NB4 (cell line): Measurements from ENCODE around the gene USP7.

Experiments
- MYC ChIP-seq: IDR thresholded peaks from 2 replicates; pipeline ENCODE4 v1.6.1; 2011; ENCODE audit warnings: low read depth, low read length
- POLR2A ChIP-seq: IDR thresholded peaks from 2 replicates; pipeline ENCODE4 v1.6.1; 2011; ENCODE audit warnings: mild to moderate bottlenecking; ENCODE audit not compliant: insufficient read length; ENCODE audit errors: extremely low read depth
- TF ChIP-seq, protein P1 (sequence below): IDR thresholded peaks from one replicate; pipeline ENCODE4 v1.5.1; 2012; ENCODE audit warnings: low read depth, low read length
- TF ChIP-seq, protein P2 (sequence below): IDR thresholded peaks from 2 replicates; pipeline ENCODE4 v1.6.1; 2011; ENCODE audit warnings: low read depth, low read length

DNA sequence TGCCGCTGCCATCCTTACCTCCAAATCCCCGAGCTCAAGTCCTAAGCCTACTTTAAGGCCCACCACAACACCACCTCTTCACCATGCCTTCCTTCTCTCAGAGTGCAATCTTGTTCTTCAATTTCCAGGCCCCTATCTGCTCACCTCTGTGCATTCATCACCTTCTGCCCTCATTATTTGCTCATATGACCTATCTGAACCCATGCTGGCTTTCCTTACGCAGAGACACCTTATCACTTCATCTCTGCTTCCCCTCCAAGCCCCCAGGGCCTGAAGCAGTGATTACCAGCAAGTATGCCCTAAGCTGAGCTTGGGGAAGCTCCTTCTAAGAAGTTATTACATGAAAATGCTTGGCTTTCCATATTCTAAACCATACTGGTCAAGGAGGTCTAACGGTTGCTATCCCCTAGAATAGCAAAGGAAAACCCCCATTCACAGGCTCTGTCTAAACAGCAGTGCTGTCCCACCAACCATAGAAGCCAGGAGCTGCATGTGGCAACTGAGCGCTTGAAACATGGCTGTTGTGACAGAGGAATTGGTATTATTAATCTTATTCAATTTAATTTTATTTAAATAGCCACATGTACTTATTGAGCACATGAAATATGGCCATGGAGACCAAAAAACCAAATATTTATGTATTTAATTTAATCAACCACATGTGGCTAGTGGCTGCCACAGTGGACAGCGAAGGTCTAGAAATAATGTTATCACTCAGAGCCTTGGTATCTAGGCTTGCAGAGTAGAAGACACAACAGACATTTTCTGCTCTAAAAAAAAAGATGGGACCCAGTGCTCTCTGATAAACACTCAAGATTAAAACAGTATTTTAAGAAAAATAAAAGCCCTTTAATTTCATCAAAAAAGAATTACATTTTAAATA lies 13.9 kb downstream of the USP7 start:
- no peak for TF ChIP-seq POLR2A
- TF ChIP-seq, protein P1, sequence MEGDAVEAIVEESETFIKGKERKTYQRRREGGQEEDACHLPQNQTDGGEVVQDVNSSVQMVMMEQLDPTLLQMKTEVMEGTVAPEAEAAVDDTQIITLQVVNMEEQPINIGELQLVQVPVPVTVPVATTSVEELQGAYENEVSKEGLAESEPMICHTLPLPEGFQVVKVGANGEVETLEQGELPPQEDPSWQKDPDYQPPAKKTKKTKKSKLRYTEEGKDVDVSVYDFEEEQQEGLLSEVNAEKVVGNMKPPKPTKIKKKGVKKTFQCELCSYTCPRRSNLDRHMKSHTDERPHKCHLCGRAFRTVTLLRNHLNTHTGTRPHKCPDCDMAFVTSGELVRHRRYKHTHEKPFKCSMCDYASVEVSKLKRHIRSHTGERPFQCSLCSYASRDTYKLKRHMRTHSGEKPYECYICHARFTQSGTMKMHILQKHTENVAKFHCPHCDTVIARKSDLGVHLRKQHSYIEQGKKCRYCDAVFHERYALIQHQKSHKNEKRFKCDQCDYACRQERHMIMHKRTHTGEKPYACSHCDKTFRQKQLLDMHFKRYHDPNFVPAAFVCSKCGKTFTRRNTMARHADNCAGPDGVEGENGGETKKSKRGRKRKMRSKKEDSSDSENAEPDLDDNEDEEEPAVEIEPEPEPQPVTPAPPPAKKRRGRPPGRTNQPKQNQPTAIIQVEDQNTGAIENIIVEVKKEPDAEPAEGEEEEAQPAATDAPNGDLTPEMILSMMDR, result no peak
- TF ChIP-seq, protein P2, sequence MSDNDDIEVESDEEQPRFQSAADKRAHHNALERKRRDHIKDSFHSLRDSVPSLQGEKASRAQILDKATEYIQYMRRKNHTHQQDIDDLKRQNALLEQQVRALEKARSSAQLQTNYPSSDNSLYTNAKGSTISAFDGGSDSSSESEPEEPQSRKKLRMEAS, result no peak
- no peak for TF ChIP-seq MYC
